Fibroblast of peridontal ligament (primary cell): ENCODE results near the gene PPARG.
"Not testable (repeated sequence)": the region's sequence is repeated elsewhere in the genome, so short reads cannot be mapped to it uniquely, and the experiment has no call there.

ENCODE experiments used
- DNase-seq: peaks from one replicate; pipeline ENCODE4 v3.0.0-alpha.2; 2010; ENCODE audit errors: extremely low read depth

Gene PPARG

GRCh38 chr3:12288182-12289129 is at the start of gene PPARG:
TSS of gene PPARG (plus strand) at chr3:12289070. CDS start at chr3:12379712, 90,642 bp downstream.
- peak; percentile 31 for DNase-seq

GRCh38 chr3:12239301-12239700 is 49.6 kb upstream of the PPARG start:
- DNase-seq, result peak; percentile 26

GRCh38 chr3:12242772-12243171 is 46.1 kb upstream of the PPARG start:
- DNase-seq, result no peak

- DNase-seq, result no peak
These were observed 42.2 kb upstream of the PPARG start for GRCh38 chr3:12246497-12247163.

- DNase-seq, result no peak
These were observed 41.5 kb upstream of the PPARG start for GRCh38 chr3:12247411-12247810.

- DNase-seq, result no peak
These were observed 39.4 kb upstream of the PPARG start for GRCh38 chr3:12249519-12249918.

- no peak for DNase-seq
These were observed 36.0 kb upstream of the PPARG start for GRCh38 chr3:12252889-12253288.

- no peak for DNase-seq
These were observed 35.1 kb upstream of the PPARG start for GRCh38 chr3:12253516-12254343.

GRCh38 chr3:12255393-12255792 is 33.5 kb upstream of the PPARG start:
- no peak for DNase-seq

GRCh38 chr3:12258911-12259310 is 30.0 kb upstream of the PPARG start:
- no peak for DNase-seq

- not testable (repeated sequence) for DNase-seq
These were observed 26.7 kb upstream of the PPARG start for GRCh38 chr3:12262173-12262572.

GRCh38 chr3:12265508-12265907 is 23.4 kb upstream of the PPARG start:
- DNase-seq, result peak; percentile 74

- no peak for DNase-seq
These were observed 22.8 kb upstream of the PPARG start for GRCh38 chr3:12266038-12266437.

GRCh38 chr3:12267376-12268030 is 21.4 kb upstream of the PPARG start:
- no peak for DNase-seq

GRCh38 chr3:12268049-12268735 is 20.7 kb upstream of the PPARG start:
- DNase-seq, result no peak

GRCh38 chr3:12270976-12271375 is 17.9 kb upstream of the PPARG start:
- DNase-seq, result no peak

- peak; percentile 35 for DNase-seq
These were observed 15.7 kb upstream of the PPARG start for GRCh38 chr3:12273045-12273695.

GRCh38 chr3:12275974-12276650 is 12.8 kb upstream of the PPARG start:
- no peak for DNase-seq

GRCh38 chr3:12276827-12277226 is 12.0 kb upstream of the PPARG start:
- DNase-seq, result not testable (repeated sequence)

- no peak for DNase-seq
These were observed 10.3 kb upstream of the PPARG start for GRCh38 chr3:12278566-12278965.
